Activated CD4-positive, alpha-beta memory T cell treated with anti-CD3 and anti-CD28 coated beads, Interleukin-2, amount 10 ng/mL, durations not matched to agents 7 days and 5 days (primary cell): ENCODE data around the gene ODAD3. TPM values are rescaled to one million over a fixed set of nuclear protein-coding genes. Genes with fewer than 3 reads are reported as not detected.

Source experiments
- CTCF ChIA-PET: fragments of 350-600 bp; sonication (Branson Sonifier 250); formaldehyde crosslinking; loops from one replicate; lab custom pipeline; 2021; ENCODE audit warnings: antibody characterized with exemption, inconsistent platforms; lab: Charles Lee
- POLR2A ChIA-PET: fragments of 350-600 bp; sonication (Branson Sonifier 250); formaldehyde crosslinking; loops from one replicate; lab custom pipeline; 2021; ENCODE audit warnings: antibody characterized with exemption; lab: Charles Lee
- DNase-seq: peaks from one replicate; pipeline ENCODE4 v3.0.0-alpha.2; 2020
- H3K27ac Mint-ChIP-seq: one replicate; pipeline ENCODE4 v1.8.0; 2021; ENCODE audit warnings: mild to moderate bottlenecking, mixed read lengths
- H3K27me3 Mint-ChIP-seq: one replicate; pipeline ENCODE4 v1.8.0; 2021; ENCODE audit warnings: mixed read lengths
- H3K36me3 Mint-ChIP-seq: one replicate; pipeline ENCODE4 v1.8.0; 2021; ENCODE audit warnings: low read depth, mixed read lengths
- H3K4me1 Mint-ChIP-seq: one replicate; pipeline ENCODE4 v1.8.0; 2021; ENCODE audit warnings: mixed read lengths
- H3K4me3 Mint-ChIP-seq: one replicate; pipeline ENCODE4 v1.8.0; 2021; ENCODE audit warnings: mild to moderate bottlenecking, mixed read lengths
- H3K9me3 Mint-ChIP-seq: one replicate; pipeline ENCODE4 v1.8.0; 2021; ENCODE audit warnings: mixed read lengths
- total RNA-seq, 2 experiments: library from RNA; stranded (reverse); gene quantifications; one replicate each; pipeline ENCODE4 v1.2.3, GENCODE V29; 2021

ODAD3 gene
- total RNA-seq, 2 experiments from 2014 or later, result not detected

DNA sequence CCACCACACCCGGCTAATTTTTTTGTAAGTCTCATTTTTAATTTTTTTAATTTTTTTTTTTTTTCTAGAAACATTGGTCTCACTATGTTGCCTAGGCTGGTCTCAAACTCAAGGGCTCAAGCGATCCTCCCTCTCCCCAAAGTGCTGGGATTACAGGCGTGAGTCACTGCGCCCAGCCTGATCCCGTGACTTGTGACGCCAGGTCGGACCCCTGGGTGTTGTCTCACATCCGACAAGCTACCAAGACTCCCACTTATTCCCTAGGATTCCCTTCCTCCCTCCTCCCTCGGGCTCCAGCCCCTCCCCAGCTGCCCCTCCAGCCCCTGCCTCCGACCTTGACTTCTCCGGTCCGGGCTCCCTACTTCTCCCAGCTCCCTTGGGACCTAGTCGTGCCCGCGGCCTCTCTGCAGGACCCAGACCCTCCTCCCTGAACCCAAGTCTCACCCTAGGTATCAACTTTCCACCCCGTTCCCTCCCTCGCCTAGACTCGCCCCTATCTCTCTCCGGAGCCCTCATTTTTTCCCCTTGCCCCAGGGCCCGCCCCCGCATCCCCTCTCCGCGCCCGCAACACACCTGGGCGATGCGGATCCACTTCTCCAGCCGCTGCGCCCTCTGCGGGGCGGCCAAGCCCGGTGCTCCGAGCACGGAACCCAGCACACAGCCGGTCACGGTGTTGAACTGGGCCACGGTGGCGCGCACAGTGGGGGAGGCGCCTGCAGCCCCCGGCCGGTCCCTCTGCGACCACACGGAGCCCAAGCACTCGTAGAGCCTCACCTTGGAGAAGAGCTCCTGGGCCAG lies 28.9 kb downstream of the ODAD3 start:
- no peak overlapping the region for H3K27ac Mint-ChIP-seq
- H3K4me1 Mint-ChIP-seq, result no peaks in the 10 kb centered on the region
- CTCF ChIA-PET, result interaction anchor here (0.7 to 2.1 kb wide), 3 partner anchors 13 to 115 kb away, joined by 3 to 9 read pairs (median 4); no protein-coding TSS in a partner anchor
- no peak overlapping the region for H3K4me3 Mint-ChIP-seq
- H3K36me3 Mint-ChIP-seq, result no peaks in the 10 kb centered on the region
- H3K9me3 Mint-ChIP-seq, result no peaks in the 10 kb centered on the region
- DNase-seq, result no peak
- POLR2A ChIA-PET, result no interaction called here
- H3K27me3 Mint-ChIP-seq, result peaks cover 6% of the 10 kb centered on the region

DNA sequence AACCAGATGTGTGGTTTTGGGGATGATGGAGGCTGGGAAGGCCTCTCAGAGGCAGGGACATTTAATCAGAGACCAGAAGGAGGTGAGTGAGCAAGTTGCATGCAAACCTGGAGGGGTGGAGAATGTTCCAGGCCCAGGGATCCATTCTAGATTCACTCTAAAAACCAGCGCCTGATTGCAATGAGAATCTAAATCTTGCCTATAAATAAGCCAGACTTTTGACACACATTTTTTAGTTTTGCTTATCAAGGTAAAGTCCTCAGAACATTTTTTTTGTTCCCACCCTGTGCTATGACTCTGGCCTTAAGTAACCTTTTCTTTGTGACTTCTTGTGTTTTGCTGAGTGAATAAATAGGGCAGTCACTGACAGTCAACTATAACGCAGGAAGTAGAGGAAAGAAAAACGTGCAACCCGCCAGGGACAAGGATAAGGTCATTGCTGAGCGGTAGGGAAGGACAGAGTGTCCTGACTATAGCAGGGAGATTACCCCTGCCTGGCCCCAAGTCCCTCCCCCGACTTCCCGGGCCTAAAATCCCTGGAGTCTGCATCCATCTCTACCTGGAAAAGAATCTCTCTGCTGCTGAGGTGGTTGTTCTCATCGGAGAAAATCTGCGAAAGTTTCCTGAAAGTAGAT lies 30.2 kb downstream of the ODAD3 start:
- CTCF ChIA-PET, result no interaction called here

DNA sequence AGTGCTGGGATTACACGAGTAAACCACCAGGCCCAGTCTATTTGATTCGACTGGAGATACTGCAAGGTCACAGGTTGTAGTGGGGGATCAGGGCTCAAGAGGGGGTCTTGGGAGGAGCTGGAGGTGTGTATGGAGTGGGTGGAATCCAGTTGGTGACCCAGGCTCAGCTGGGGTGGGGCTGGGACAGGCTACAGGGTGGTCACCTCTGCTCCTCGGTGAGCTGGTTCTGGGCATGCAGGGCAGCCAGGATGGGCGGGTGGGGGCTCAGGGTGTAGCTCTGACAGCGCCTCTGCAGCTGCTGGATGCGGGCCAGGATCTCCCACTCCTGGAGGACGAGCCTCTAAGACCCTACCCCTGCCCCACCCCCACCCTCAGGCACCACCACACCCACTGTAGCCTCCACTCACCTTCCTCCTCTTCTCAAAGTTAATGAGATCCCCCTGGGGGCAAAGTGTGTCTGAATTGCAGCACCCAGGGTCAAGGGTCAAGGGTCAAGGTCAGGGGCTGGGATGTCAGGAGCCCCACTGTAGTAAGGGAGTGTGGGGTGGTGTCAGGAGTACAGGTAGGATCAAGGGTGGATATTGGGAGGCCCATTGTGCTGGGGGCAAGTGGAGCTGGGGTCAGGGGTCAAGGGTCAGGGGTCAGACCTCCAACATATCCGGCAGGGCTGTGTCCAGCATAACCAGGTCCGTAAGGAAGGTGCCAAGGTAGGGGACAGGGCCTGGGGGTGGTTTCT lies 32.9 kb downstream of the ODAD3 start:
- CTCF ChIA-PET, result interaction anchor here (1.1 to 1.3 kb wide), 2 partner anchors 14 to 21 kb away, joined by 3 to 4 read pairs; no protein-coding TSS in a partner anchor
- H3K9me3 Mint-ChIP-seq, result no peaks in the 10 kb centered on the region
- no peak overlapping the region for H3K4me3 Mint-ChIP-seq
- no peak overlapping the region for H3K27ac Mint-ChIP-seq
- H3K4me1 Mint-ChIP-seq, result no peaks in the 10 kb centered on the region
- no peak for DNase-seq
- POLR2A ChIA-PET, result interaction anchor here (1.5 kb wide), 1 partner anchor 21 kb away, joined by 5 read pairs; no protein-coding TSS in a partner anchor
- H3K27me3 Mint-ChIP-seq, result peaks cover 3% of the 10 kb centered on the region
- no peaks in the 10 kb centered on the region for H3K36me3 Mint-ChIP-seq

More for the DNA sequence above, 30.2 kb downstream of the ODAD3 start:
- DNase-seq, result no peak
- Mint-ChIP-seq H3K27ac (no peak overlapping the region), H3K27me3 (peaks cover 4% of the 10 kb centered on the region), H3K4me3 (no peak overlapping the region), H3K36me3 (no peaks in the 10 kb centered on the region), H3K4me1 (no peaks in the 10 kb centered on the region), H3K9me3 (no peaks in the 10 kb centered on the region)
- POLR2A ChIA-PET, result no interaction called here

DNA sequence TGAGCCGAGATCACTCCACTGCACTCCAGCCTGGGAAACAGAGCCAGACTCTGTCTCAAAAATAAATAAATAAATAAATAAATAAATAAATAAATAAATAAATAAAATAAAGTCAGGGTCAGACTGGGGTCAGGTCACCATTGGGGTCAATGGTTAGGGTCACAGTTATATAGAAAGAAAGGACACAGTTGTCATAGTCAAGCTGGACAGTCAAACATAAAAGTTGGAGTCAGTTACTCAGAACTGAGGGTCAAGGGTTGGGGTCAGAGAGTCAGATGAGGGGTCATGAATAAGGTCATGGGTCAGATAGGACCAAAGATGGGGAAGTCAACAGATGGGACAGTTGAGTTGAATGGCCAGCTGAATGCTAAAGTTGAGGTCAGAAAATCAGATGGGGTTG lies 34.1 kb downstream of the ODAD3 start:
- Mint-ChIP-seq H3K36me3 (no peaks in the 10 kb centered on the region), H3K9me3 (no peaks in the 10 kb centered on the region), H3K27me3 (peaks cover 3% of the 10 kb centered on the region), H3K27ac (peak overlapping the region; percentile 24), H3K4me1 (no peaks in the 10 kb centered on the region), H3K4me3 (no peak overlapping the region)
- POLR2A ChIA-PET, result interaction anchor here (0.9 kb wide), 1 partner anchor 34 kb away, joined by 3 read pairs; the partner anchor contains the start of gene ODAD3
- CTCF ChIA-PET, result interaction anchor here (1.3 kb wide), 1 partner anchor 20 kb away, joined by 3 read pairs; no protein-coding TSS in a partner anchor
- DNase-seq, result no peak

DNA sequence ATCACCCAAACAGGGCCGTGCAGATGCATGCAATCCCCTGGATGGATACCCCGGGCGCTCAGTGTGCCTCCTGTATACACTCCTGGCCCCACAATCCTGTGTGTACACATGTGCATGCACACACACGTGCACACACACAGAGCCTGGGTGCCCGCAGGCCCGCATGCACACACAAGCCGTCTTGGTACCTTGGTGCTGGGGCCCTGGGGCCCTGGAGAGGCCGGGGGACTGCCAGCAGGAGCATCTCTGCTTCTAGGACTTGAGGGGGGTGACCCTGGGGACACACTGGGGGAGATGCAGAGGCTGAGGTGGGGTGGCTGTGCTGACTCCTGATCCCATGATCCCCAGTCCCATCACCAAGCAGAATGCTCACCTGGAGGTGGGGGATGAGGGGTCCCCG lies 35.3 kb downstream of the ODAD3 start:
- Mint-ChIP-seq H3K27me3 (peaks cover 8% of the 10 kb centered on the region), H3K36me3 (no peaks in the 10 kb centered on the region), H3K4me1 (no peaks in the 10 kb centered on the region), H3K27ac (no peak overlapping the region), H3K4me3 (no peak overlapping the region), H3K9me3 (no peaks in the 10 kb centered on the region)
- CTCF ChIA-PET, result no interaction called here
- DNase-seq, result no peak
- POLR2A ChIA-PET, result no interaction called here

DNA sequence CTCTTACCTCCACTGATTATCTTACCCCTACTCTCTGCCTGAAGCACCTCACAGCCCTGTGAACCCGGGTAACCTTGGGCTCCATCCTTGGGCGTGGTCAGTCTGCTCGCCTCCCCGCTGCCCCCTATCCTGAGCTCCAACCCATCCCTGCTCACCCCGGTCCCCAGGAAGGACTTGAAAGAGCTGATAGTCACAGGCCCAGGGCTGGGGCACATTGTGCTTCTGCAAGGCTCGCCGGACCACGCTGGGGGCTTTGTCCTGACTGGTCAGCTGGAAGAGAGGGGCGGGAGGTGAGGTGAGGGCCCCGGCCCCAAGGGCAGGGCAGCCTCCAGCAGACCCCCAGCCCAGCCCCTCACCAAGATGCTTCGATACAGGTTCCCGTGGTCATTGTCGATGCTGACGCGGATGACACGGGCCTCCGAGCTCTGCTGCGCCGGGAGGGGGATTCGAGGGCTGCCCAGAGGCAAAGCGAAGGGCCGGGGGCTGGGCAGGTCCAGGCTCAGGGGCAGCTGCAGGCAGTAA lies 37.8 kb downstream of the ODAD3 start:
- no peak for DNase-seq
- Mint-ChIP-seq H3K9me3 (no peaks in the 10 kb centered on the region), H3K27me3 (peaks cover 12% of the 10 kb centered on the region), H3K36me3 (no peaks in the 10 kb centered on the region), H3K4me1 (peaks cover 5% of the 10 kb centered on the region), H3K27ac (no peak overlapping the region), H3K4me3 (no peak overlapping the region)
- CTCF ChIA-PET, result interaction anchor here (1.1 to 1.2 kb wide), 2 partner anchors 14 to 16 kb away, joined by 3 to 4 read pairs; no protein-coding TSS in a partner anchor
- POLR2A ChIA-PET, result no interaction called here

DNA sequence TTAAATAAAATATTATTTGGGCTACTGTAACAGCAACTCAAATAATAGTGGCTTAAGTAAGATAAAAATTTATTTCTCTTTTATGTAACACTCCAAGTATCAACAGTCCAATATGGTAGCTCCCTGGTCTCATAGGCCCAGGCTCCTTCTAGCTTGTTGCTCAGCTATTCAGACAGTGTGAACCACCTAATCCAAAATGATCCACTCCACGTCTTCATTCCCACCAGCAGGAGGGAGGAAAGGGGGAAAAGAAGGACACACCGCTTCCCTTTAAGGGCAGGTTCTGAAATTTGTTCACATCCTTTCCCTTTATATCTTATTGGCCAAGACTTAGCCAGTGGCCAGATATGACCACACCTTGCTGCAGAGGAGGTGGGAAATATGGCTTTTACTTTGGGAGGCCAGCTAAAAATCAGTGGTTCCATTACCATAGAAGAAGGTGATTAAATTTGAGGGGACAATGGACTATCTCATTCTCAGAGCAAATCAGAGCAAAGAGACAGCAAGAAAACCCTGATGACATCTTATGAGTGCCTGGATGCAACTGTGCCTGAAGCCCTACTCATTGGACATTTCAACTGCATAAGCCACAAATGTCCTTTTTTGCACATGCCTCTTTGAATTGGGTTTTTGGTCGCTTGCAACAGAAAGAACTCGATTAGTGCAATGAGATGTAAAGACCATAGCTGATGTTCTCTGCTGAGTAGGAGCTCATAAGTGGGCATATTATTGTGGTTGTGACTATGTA lies 43.8 kb downstream of the ODAD3 start:
- Mint-ChIP-seq H3K4me3 (no peak overlapping the region), H3K27ac (no peak overlapping the region), H3K9me3 (peaks cover 2% of the 10 kb centered on the region), H3K36me3 (no peaks in the 10 kb centered on the region), H3K27me3 (peaks cover 8% of the 10 kb centered on the region), H3K4me1 (peaks cover 11% of the 10 kb centered on the region)
- ChIA-PET CTCF (interaction anchor here (1.0 to 4.3 kb wide), 3 partner anchors 8 to 44 kb away, joined by 3 to 28 read pairs (median 7); partner anchors contain the start of genes ODAD3 and PRKCSH), POLR2A (interaction anchor here (0.6 to 1.0 kb wide), 3 partner anchors 41 to 202 kb away, joined by 3 read pairs; no protein-coding TSS in a partner anchor)
- no peak for DNase-seq

DNA sequence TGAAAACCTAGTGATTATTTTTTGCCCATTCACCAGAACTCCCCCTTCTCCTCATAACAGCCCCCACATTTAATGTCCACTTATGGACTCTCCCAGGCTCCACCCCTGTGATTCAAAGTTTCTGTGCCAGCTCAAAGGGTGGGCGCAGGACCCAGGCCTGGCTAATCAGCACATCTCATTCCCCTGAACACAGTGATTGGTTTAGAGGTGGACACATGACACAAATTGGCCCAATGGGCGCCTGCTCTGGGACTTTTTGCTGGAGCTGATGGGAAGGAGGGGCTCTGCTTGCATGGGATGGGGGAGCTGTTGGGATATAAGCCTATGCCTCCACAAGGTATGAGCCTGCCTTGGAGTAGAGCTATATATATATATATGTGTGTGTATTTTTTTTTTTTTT lies 44.6 kb downstream of the ODAD3 start:
- POLR2A ChIA-PET, result interaction anchor here (1.0 kb wide), 1 partner anchor 93 kb away, joined by 3 read pairs; no protein-coding TSS in a partner anchor
- Mint-ChIP-seq H3K9me3 (peaks cover 2% of the 10 kb centered on the region), H3K36me3 (no peaks in the 10 kb centered on the region), H3K27me3 (peaks cover 7% of the 10 kb centered on the region), H3K4me3 (no peak overlapping the region), H3K4me1 (peaks cover 11% of the 10 kb centered on the region), H3K27ac (no peak overlapping the region)
- DNase-seq, result no peak
- CTCF ChIA-PET, result interaction anchor here (1.4 to 4.3 kb wide), 2 partner anchors 7 to 9 kb away, joined by 7 to 28 read pairs; no protein-coding TSS in a partner anchor

DNA sequence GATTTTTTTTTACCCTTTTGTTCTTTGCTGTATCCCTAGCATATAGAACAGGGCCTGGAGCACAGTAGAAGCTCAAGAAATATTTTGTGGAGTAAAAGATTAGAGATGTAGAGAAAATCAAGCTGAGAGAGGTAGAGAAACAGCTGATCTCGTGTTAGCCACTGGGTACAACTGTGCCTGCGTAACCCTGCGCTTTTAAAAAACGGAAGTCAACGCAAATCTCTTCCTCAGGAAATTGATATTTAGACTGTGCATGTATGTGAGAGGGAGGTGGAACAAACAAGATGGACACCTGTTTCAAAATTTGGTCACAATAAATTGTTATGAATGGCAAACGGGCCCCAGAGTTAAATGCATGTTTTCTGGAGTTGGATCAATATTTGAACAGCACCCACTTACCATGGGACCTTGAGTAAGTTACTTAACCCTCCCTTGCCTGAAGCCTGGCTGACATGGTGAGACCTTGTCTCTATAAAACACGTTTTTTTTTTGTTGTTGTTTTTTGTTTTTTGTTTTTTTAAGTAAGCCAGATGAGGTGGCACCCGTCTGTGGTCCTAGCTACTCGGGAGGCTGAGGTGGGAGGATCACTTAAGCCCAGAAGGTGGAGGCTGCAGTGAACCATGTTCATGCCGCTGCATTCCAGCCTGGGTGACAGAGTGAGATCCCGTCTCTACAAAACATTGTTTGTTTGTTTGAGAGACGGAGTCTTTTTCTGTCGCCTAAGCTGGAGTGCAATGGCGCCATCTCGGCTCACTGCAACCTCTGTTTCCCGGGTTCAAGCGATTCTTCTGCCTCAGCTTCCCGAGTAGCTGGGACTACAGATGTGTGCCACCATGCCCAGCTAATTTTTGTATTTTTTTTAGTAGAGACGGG lies 47.5 kb downstream of the ODAD3 start:
- ChIA-PET CTCF (interaction anchor here (0.8 to 1.8 kb wide), 3 partner anchors 14 to 96 kb away, joined by 3 to 4 read pairs (median 4); no protein-coding TSS in a partner anchor), POLR2A (no interaction called here)
- no peak for DNase-seq
- H3K4me1 Mint-ChIP-seq, result peaks cover 11% of the 10 kb centered on the region
- no peak overlapping the region for H3K4me3 Mint-ChIP-seq
- peaks cover 13% of the 10 kb centered on the region for H3K27me3 Mint-ChIP-seq
- peaks cover 2% of the 10 kb centered on the region for H3K9me3 Mint-ChIP-seq
- H3K27ac Mint-ChIP-seq, result no peak overlapping the region
- no peaks in the 10 kb centered on the region for H3K36me3 Mint-ChIP-seq

DNA sequence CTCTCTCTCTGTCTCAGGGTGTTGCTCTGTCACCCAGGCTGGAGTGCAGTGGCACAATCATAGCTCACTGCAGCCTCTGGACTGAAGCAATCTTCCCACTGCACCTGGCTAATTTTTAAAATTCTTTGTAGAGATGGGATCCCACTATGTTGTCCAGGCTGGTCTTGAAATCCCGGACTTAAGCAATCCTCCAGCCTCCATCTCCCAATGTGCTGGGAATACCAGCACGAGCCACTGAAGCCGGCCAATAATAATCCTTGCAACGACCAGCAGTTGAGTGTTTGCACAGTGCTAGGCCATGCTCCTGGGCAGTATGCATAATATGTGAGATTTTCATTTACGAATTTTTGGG lies 50.2 kb downstream of the ODAD3 start:
- Mint-ChIP-seq H3K4me3 (no peak overlapping the region), H3K36me3 (peaks cover 5% of the 10 kb centered on the region), H3K4me1 (peaks cover 28% of the 10 kb centered on the region), H3K27me3 (peaks cover 16% of the 10 kb centered on the region), H3K9me3 (no peaks in the 10 kb centered on the region), H3K27ac (no peak overlapping the region)
- ChIA-PET POLR2A (interaction anchor here (2.7 kb wide), 1 partner anchor 10 kb away, joined by 11 read pairs; the partner anchor contains the start of gene SWSAP1), CTCF (interaction anchor here (0.7 to 2.4 kb wide), 2 partner anchors 9 to 50 kb away, joined by 3 to 9 read pairs; partner anchors contain the start of genes ODAD3 and SWSAP1)
- no peak for DNase-seq

DNA sequence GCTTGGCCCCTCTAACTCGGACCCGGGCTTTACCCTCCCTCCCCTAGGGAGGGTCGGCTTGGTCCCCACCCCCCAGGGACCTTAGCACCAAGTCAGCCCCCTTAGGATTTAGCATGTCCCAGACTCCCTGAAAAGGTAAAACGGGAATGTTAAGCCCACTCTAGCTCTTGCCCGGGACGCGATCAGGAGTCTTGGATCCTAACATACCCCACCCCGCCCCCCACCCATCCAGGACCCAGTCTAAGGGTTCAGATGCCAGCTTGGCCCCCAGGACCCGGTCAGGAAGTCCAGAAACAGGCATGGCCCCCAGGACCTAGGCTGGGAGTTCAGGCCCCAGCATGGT lies 51.2 kb downstream of the ODAD3 start:
- CTCF ChIA-PET, result interaction anchor here (0.7 to 4.5 kb wide), 6 partner anchors 8 to 99 kb away, joined by 3 to 45 read pairs (median 6); partner anchors contain the start of genes ODAD3, PRKCSH and SWSAP1
- POLR2A ChIA-PET, result interaction anchor here (2.7 kb wide), 1 partner anchor 9 kb away, joined by 11 read pairs; the partner anchor contains the start of gene SWSAP1
- Mint-ChIP-seq H3K36me3 (peaks cover 9% of the 10 kb centered on the region), H3K4me1 (peaks cover 32% of the 10 kb centered on the region), H3K27ac (no peak overlapping the region), H3K4me3 (no peak overlapping the region), H3K9me3 (no peaks in the 10 kb centered on the region), H3K27me3 (peaks cover 16% of the 10 kb centered on the region)
- no peak for DNase-seq
